Suppressor macrophage treated with lipopolysaccharide for 4 hours (primary cell): ENCODE data around the gene PUSL1.
"Not testable (repeated sequence)": the region's sequence is repeated elsewhere in the genome, so short reads cannot be mapped to it uniquely, and the experiment has no call there.

Experiments
- DNase-seq: peaks from one replicate; pipeline ENCODE4 v3.0.0-alpha.2; 2020

The PUSL1 gene

DNA sequence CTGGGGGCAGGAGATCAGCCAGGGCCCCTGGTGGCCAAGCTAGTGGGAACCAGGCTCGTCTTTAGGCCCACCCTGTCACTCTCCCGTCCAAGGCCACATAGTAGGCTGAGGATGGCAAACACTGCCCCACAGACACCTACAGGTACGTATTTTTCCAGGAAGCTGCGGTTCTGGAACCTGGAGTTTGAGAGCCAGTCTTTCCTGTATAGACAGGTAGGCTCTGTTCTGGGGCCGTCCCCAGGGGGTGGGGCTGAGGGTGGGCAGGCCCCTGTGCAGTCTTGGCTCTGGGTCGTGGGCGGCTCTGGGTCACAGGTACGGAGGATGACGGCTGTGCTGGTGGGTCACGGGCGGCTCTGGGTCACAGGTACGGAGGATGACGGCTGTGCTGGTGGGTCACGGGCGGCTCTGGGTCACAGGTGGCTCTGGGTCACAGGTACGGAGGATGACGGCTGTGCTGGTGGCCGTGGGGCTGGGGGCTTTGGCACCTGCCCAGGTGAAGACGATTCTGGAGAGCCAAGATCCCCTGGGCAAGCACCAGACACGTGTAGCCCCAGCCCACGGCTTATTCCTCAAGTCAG, 2.2 kb downstream of the PUSL1 start:
- no peak for DNase-seq

GRCh38 chr1:1311107-1312104, 3.0 kb downstream of the PUSL1 start:
- no peak for DNase-seq

- no peak for DNase-seq
Observed at GRCh38 chr1:1312450-1313314, 4.3 kb downstream of the PUSL1 start.

DNA sequence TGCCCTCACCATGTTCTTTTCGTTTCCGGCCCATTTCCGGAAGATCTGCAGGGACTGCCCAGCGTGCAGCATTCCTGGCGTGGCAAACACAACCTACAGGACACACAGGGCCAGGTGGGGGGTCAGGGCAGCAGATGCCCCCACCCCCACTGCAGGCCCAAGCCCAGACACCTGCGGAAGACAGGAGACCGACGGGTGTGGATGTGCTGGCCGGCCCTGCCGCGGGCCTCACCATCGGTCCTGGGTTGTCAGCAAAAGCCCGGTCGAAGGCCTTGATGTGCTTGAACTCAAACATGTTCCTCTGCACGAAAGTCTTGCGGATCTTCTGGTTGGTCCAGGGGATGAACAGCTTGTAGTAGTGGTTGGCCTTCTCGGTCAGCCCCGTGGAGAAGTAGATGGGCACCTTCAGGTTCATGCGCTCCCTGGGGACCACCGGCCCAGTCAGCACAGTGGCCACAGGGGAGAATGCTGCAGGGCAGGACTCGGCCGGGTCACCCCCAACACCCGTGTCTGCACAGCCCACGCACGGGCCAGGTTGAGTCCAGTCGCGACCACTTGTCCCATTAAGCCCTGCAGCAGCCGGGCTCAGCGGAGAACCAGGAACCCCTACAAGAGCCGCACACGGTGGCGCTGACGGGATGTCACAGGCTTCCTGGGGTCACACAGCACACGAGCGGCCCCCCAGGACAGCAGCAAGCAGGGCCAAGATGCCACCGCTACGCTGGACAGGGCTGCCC, 5.3 kb downstream of the PUSL1 start:
- no peak for DNase-seq

DNA sequence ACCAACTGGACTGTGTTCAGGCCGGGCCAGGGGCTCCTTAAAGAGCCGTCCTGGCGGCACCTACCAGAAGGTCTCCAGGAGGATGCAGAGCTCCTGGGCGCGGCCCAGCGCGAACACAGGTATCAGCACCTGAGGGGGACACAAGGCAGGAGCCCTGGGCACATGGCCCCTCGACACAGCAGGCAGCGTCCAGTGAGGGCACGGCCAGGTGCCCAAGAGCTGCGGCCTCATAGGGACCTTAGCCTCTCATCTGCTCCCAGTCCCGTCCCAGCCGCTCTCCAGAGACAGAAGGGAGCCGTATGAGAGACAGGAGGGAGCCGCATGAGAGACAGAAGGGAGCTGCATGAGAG, 5.8 kb downstream of the PUSL1 start:
- DNase-seq, result no peak

- no peak for DNase-seq
Observed at GRCh38 chr1:1314678-1315335, 6.4 kb downstream of the PUSL1 start.

DNA sequence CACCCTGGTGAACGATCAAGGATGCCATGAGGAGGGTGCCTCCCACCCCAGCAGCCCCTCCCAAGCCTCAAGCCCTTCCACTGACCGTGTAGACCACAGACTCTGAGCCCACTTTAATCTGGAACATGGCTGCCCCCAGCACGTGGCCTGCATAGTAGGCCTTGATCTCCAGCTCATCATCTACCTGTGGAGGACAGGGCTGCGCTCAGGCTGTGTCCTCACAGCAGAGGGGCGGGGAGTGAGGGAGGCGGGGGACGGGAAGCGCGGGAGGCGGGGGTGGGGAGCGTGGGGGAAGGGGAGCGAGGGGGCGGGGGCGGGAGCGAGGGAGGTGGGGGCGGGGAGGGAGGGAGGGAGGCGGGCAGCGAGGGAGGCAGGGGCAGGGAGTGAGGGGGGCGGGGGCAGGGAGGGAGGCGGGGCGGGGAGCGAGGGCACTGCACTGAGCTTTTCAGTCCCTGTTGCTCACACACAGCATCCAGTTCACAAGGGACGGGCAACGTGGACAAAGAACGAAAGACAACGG, 7.1 kb downstream of the PUSL1 start:
- DNase-seq, result no peak

GRCh38 chr1:1316199-1316598, 7.8 kb downstream of the PUSL1 start:
- not testable (repeated sequence) for DNase-seq

- no peak for DNase-seq
Observed at GRCh38 chr1:1317420-1317819, 9.0 kb downstream of the PUSL1 start.

- no peak for DNase-seq
Observed at GRCh38 chr1:1318131-1318652, 9.8 kb downstream of the PUSL1 start.

DNA sequence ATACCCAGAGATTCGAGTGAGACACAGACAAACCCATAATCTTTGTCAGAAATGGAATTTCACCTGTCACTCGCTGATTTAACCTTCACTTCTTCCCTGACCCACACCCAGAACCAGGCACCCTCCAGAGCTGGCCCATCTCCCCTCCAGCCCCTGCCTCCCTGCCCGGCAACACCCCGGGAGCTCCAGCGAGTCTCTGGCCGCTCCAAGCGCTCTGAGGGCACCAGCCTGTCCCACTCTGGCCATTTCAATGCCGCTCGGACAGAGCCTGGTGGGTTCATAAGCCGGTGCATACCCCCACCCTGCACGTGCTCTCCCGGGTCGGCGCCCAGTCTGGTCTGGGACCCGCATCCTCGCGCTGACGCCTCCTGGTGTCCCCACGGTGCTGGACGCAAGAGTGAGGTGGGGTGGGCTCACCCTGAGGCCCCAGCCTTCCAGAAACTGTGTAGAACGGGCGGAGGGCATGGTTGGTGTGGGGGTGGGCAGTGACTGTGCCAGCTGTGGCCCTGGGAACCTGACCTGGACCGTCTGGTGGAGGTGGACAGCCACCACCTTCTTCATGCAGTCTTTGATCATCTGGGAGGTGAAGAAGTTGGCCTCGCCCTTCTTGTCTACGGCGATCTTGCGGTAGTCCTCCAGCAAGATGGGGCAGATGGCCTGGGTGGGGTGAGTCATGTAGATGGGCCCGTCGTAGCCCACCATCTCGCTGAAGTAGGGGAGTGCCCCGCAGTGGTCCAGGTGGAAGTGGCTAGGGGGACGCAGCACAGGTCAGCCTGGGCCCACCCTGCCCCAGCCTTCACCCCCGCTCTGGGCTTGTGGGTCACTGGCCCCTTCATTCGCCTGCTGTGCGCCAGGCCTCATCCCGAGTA, 10.6 kb downstream of the PUSL1 start:
- DNase-seq, result no peak

- no peak for DNase-seq
Observed at GRCh38 chr1:1319646-1319941, 11.2 kb downstream of the PUSL1 start.

DNA sequence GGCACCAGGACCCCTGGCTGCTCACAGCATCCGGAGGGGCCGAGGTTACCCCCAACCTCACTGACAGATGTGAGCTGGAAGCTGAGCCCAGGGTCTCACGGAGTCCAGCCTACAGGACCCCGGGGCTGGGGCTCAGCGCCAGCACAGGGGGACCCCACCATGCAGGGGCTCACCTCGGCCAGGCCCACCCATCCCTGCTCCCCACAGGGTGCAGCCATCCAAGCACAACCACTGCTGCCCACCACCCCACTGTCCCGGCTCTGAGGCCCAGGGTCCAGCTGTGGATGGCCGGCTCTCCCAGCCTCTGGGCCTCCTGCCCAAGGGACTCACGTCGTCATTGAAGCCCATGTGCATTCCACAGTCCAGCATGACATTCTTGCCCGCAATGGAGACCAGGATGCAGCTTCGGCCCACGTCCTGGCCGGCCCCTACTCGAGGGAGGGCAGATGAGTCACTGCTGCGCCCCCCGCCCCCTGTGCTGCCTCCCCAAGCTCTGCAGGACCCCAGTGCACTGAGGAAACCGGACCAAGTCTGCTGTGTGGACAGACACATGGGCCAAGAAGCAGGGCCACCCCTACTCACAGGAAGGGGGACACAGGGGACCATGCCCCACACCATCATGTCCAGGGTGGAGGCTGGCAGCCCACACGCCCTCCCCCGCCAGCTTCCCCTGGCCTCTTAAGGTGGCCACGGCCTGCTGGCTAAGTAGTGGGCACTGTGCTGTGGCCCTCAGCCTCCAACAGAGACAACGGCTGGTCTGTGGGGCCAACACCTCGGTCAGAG, 12.5 kb downstream of the PUSL1 start:
- DNase-seq, result no peak

DNA sequence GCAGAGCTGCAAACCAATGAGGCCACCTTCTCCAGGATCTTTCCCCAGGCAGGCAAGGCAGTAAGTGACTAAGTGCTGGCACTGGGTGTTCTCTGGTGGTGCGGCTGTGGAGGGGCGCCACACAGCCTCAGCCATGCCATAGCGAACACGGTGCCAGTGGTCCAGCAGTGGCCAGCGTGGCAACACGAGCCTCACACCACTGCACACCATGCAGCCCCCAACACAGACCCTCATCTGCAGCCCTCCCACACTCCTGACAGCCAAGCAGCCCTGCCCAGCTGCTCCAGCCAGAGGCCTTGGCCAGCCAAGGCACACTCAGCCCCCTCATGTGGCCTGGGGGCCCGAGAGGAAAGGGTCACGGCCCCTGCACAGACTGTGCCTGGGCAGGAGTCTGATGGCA, 13.1 kb downstream of the PUSL1 start:
- DNase-seq, result no peak

GRCh38 chr1:1322418-1322817, 14.0 kb downstream of the PUSL1 start:
- no peak for DNase-seq

GRCh38 chr1:1322952-1323351, 14.6 kb downstream of the PUSL1 start:
- DNase-seq, result no peak

DNA sequence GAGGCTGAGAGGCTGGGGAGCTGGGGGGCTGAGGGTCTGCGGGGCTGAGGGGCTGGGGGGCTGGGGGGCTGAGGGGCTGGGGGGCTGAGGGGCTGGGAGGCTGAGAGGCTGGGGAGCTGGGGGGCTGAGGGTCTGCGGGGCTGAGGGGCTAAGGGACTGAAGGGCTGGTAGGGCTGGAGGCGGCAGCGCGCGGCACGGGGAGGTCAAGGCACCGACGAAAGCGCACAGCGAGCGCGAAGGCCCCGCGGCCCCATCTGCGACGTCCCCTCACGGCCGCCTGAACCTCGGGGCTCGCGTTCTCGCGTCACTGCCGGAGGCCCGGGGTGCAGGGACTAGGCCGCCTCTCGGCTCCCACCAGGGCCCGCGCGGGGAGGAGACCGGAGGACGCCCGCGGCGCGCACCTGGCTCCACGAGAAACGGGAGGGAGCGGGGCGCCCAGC, 15.7 kb downstream of the PUSL1 start:
- DNase-seq, result no peak

GRCh38 chr1:1324524-1325287, 16.3 kb downstream of the PUSL1 start, which contains the start of the genes CPTP and INTS11:
Gene CPTP (plus strand): TSS chr1:1324802. CDS start chr1:1326911, 2,109 bp downstream.
Gene INTS11 (minus strand): TSS chr1:1324660. CDS start chr1:1324608, 52 bp downstream.
- peak; percentile 98 for DNase-seq
